ENCODE measurements around the gene TEX52.

TEX52 gene

DNA sequence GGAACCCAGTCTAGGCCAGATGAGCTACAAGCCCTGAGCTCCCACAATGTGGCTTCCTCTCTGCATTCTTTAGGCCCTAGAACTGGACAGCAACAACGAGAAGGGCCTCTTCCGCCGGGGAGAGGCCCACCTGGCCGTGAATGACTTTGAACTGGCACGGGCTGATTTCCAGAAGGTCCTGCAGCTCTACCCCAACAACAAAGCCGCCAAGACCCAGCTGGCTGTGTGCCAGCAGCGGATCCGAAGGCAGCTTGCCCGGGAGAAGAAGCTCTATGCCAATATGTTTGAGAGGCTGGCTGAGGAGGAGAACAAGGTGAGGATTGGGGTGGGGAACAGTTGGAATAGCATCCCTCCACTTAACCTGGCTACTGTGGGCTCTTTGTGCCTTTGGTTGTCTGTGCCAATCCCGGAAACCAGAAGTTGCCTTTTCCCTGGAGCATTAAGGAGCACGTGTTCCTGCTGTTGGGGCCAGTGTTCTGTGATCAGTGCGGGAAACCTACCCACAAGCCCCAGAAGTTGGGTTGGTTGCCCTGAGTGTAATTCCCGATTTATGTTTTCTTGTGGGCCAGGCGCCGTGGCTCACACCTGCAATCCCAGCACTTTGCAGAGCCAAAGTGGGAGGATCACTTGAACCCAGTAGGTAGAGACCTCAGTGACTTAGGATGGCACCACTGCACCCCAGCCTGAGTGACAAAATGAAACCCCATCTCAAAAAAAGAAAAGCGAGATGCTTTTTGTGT lies 55.6 kb downstream of the TEX52 start:
- no peak for FAIRE-seq
- no peak for DNase-seq (ENCODE audit: low spot score)

GRCh38 chr12:2800046-2800570 lies 56.7 kb downstream of the TEX52 start:
- FAIRE-seq, result no peak
- DNase-seq (ENCODE audit: low spot score), result no peak

All from RCC 7860 (cell line).